Measurements from ENCODE around the gene TTC36.

TTC36 gene

DNA sequence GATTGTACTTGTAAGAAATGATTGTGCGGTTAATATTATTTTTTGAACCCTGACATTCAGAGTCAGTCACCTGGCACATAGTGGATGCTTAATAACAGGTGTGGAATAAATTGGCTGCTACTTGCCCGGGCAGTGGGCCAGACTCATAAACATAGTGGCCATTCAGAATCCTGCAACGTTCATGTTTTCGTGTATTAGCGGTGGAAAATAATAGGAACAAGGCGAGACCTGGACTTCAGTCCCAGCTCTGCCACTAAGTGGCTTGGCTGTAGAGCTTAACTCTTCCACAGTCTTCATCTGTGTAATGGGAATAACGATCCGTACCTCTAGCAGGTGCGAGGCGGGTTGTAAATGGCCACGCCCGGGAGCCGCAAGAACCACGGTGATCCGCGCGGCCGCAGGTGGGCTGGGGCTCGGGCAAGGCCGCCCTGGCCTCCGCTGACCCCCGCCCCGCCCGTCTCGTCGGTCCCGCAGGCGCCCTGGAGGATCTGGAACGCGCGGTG lies 3.0 kb downstream of the TTC36 start:
- Histone ChIP-seq H3K27ac (ENCODE audit: extremely low read depth, low read depth, low read length) (peak overlapping the region; percentile 74; the same call in 1 of the 2 replicates), H3K4me1 (ENCODE audit: control insufficient read depth, insufficient read depth, low read length) (no peaks in the 10 kb centered on the region), H3K4me3 (ENCODE audit: low read depth, low read length) (peak overlapping the region; percentile 64), H3K9me3 (ENCODE audit: control insufficient read depth, insufficient read depth, low read depth, low read length) (no peaks in the 10 kb centered on the region), H3K36me3 (ENCODE audit: control insufficient read depth in 2 of 2, insufficient read depth in 1 of 2, low read length in 2 of 2) (peaks cover 0 to 50% of the 10 kb centered on the region in 2 experiments; a peak in 1 of 3 replicates)
- ChIA-PET CTCF (no interaction called here), POLR2A (interaction anchor here (1.0 to 1.2 kb wide), 2 partner anchors 20 to 43 kb away, joined by 3 read pairs; no protein-coding TSS in a partner anchor)
- TF ChIP-seq ZNF335 (tag by site-specific recombination; conservative IDR thresholded peaks at IDR 0.05) (peak; percentile 42), GLI2 (tag by site-specific recombination; IDR thresholded peaks at IDR 0.05; ENCODE audit: borderline replicate concordance, low read depth) (no peak), SP7 (tag by site-specific recombination; IDR thresholded peaks at IDR 0.05) (peak; percentile 53), ZEB2 (tag by site-specific recombination; IDR thresholded peaks at IDR 0.05) (0 out of 2 replicates have a peak, but pooled peaks have one; percentile 12), SCRT2 (tag by site-specific recombination; IDR thresholded peaks at IDR 0.05) (peak; percentile 54; the same call in 1 of the 2 replicates)

DNA sequence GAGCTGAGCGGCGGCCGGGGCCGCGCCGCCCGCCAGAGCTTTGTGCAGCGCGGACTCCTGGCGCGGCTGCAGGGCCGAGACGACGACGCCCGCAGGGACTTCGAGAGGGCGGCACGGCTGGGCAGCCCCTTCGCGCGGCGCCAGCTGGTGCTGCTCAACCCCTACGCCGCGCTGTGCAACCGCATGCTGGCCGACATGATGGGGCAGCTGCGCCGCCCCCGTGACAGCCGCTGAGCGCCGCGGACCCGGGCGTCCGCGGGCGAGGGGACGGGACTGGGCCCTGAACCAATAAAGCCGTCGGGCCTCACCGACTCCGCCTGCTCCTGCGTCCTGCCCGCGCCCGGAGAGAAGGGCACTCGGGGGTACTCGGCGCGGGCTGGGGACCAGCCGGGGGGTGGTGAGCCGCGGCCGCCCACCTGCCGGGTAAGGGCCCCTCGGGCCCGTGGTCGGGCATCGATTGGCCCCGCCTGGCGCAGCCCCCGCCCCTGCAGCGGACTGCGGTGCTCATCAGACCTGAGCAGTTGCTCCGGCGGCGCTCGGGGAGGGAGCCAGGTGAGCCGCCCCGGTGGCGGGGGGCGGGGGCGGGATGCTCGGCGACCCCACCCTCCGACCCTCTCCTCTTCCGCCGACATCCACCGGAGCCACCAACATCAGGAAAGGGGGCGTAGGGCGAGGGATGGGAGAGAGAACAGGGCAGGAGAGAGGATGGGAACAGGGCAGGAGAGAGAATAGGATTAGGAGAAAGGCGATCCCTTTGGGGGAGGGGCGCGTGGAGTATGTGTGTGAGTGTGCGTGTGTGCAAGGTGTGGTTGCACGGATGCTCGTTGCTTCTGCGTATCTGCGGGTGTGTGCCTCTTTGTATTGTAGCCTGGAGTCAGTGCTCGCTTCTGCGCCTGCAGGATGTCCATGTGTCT lies 3.7 kb downstream of the TTC36 start, which contains the start of gene TMEM25:
TSS of gene TMEM25 (plus strand) at position 510 of the 914 bp plus-strand sequence. CDS start 610 bp downstream, outside the sequence.
- Histone ChIP-seq H3K4me1 (ENCODE audit: control insufficient read depth, insufficient read depth, low read length) (no peaks in the 10 kb centered on the region), H3K36me3 (ENCODE audit: control insufficient read depth in 2 of 2, insufficient read depth in 1 of 2, low read length in 2 of 2) (peaks cover 0 to 52% of the 10 kb centered on the region in 2 experiments; a peak in 1 of 3 replicates), H3K9me3 (ENCODE audit: control insufficient read depth, insufficient read depth, low read depth, low read length) (no peaks in the 10 kb centered on the region), H3K4me3 (ENCODE audit: low read depth, low read length) (peak within 1 kb of the TSS; percentile 64), H3K27ac (ENCODE audit: extremely low read depth, low read depth, low read length) (peak within 1 kb of the TSS; percentile 74; the same call in 1 of the 2 replicates)
- POLR2A ChIA-PET: interaction anchor here (1.0 to 1.2 kb wide), 2 partner anchors 21 to 42 kb away, joined by 3 read pairs; no protein-coding TSS in a partner anchor
- CTCF ChIA-PET: no interaction called here
- TF ChIP-seq GLIS1 (tag by site-specific recombination; IDR thresholded peaks at IDR 0.05) (peak; percentile 63), HOXA7 (CRISPR knock-in tag; IDR thresholded peaks at IDR 0.05; ENCODE audit: borderline replicate concordance) (no peak), BCL11B (tag by site-specific recombination; IDR thresholded peaks at IDR 0.05; ENCODE audit: low read depth) (peak; percentile 60; the same call in 1 of the 2 replicates), ZNF239 (tag by site-specific recombination; IDR thresholded peaks at IDR 0.05) (no peak), SCRT2 (tag by site-specific recombination; IDR thresholded peaks at IDR 0.05) (no peak), ZNF202 (tag by site-specific recombination; IDR thresholded peaks at IDR 0.05; ENCODE audit: borderline replicate concordance) (no peak), ZNF37A (tag by site-specific recombination; IDR thresholded peaks at IDR 0.05) (no peak), MYNN (tag by site-specific recombination; IDR thresholded peaks at IDR 0.05; ENCODE audit: borderline replicate concordance) (peak; percentile 40; the same call in 1 of the 2 replicates), ZNF626 (tag by site-specific recombination; IDR thresholded peaks at IDR 0.05) (no peak), ZNF133 (tag by site-specific recombination; IDR thresholded peaks at IDR 0.05) (no peak), ZNF701 (tag by site-specific recombination; IDR thresholded peaks at IDR 0.05) (no peak), ZNF19 (tag by site-specific recombination; IDR thresholded peaks at IDR 0.05; ENCODE audit: low read depth) (no peak), ZNF664 (tag by site-specific recombination; IDR thresholded peaks at IDR 0.05) (no peak), REPIN1 (tag by site-specific recombination; IDR thresholded peaks at IDR 0.05; ENCODE audit: low read depth) (no peak), ZNF366 (tag by site-specific recombination; conservative IDR thresholded peaks at IDR 0.05) (no peak; the same call in 1 of the 2 replicates), ZNF521 (tag by site-specific recombination; IDR thresholded peaks at IDR 0.05) (no peak), ZNF843 (tag by site-specific recombination; IDR thresholded peaks at IDR 0.05) (0 out of 2 replicates have a peak, but pooled peaks have one; percentile 26), ZNF292 (tag by site-specific recombination; IDR thresholded peaks at IDR 0.05; ENCODE audit: borderline replicate concordance, low read depth) (no peak), ZNF121 (tag by site-specific recombination; IDR thresholded peaks at IDR 0.05) (no peak), ZSCAN23 (tag by site-specific recombination; IDR thresholded peaks at IDR 0.05) (no peak; the same call in 1 of the 2 replicates), ZNF112 (tag by site-specific recombination; IDR thresholded peaks at IDR 0.05) (no peak), ZNF514 (tag by site-specific recombination; IDR thresholded peaks at IDR 0.05) (no peak), IKZF3 (tag by site-specific recombination; IDR thresholded peaks at IDR 0.05) (no peak), ZNF274 (IDR thresholded peaks at IDR 0.05; ENCODE audit: low read length) (no peak), ZNF274 (tag by site-specific recombination; IDR thresholded peaks at IDR 0.05; ENCODE audit: borderline replicate concordance) (no peak), ZNF416 (tag by site-specific recombination; IDR thresholded peaks at IDR 0.05) (no peak), ZNF624 (tag by site-specific recombination; IDR thresholded peaks at IDR 0.05) (no peak), OSR2 (tag by site-specific recombination; IDR thresholded peaks at IDR 0.05) (no peak), ZNF23 (tag by site-specific recombination; IDR thresholded peaks at IDR 0.05; ENCODE audit: borderline replicate concordance) (peak; percentile 53; the same call in 1 of the 2 replicates), ZNF621 (tag by site-specific recombination; IDR thresholded peaks at IDR 0.05) (no peak), ZBTB8A (tag by site-specific recombination; IDR thresholded peaks at IDR 0.05) (peak; percentile 75)
- TF ChIP-seq, protein P1, sequence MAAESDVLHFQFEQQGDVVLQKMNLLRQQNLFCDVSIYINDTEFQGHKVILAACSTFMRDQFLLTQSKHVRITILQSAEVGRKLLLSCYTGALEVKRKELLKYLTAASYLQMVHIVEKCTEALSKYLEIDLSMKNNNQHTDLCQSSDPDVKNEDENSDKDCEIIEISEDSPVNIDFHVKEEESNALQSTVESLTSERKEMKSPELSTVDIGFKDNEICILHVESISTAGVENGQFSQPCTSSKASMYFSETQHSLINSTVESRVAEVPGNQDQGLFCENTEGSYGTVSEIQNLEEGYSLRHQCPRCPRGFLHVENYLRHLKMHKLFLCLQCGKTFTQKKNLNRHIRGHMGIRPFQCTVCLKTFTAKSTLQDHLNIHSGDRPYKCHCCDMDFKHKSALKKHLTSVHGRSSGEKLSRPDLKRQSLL (tag by site-specific recombination; IDR thresholded peaks at IDR 0.05): no peak
